Calu3 (cell line): ENCODE data around the gene ZBTB4. TPM values are rescaled to one million over a fixed set of nuclear protein-coding genes. Genes with fewer than 3 reads are reported as not detected.

Experiments
- BruUV-seq: library from RNA; stranded (reverse); fragments of 400-500 nt; replicated peaks from 2 replicates; lab custom pipeline; 2021; lab: Mats Ljungman, UMichigan
- CTCF ChIA-PET: fragments of 300-600 bp; sonication (Branson Sonifier 250); formaldehyde crosslinking; loops from one replicate; lab custom pipeline; 2022; ENCODE audit warnings: antibody characterized with exemption; lab: Charles Lee
- DNase-seq: peaks from one replicate; pipeline ENCODE4 v3.0.0; 2022
- H3K27ac Mint-ChIP-seq: one replicate; pipeline ENCODE4 v1.8.0; 2022; ENCODE audit warnings: mixed read lengths; ENCODE audit not compliant: unreplicated experiment
- H3K27me3 Mint-ChIP-seq: one replicate; pipeline ENCODE4 v1.8.0; 2022; ENCODE audit warnings: mixed read lengths; ENCODE audit not compliant: unreplicated experiment
- H3K36me3 Mint-ChIP-seq: one replicate; pipeline ENCODE4 v1.8.0; 2022; ENCODE audit warnings: mild to moderate bottlenecking, moderate library complexity, mixed read lengths; ENCODE audit not compliant: insufficient read depth, unreplicated experiment
- H3K4me1 Mint-ChIP-seq: one replicate; pipeline ENCODE4 v1.8.0; 2022; ENCODE audit warnings: mild to moderate bottlenecking, low read depth, mixed read lengths; ENCODE audit not compliant: unreplicated experiment
- H3K4me3 Mint-ChIP-seq: one replicate; pipeline ENCODE4 v1.8.0; 2022; ENCODE audit warnings: mild to moderate bottlenecking, low read depth, moderate library complexity, mixed read lengths; ENCODE audit not compliant: unreplicated experiment
- H3K9me3 Mint-ChIP-seq: one replicate; pipeline ENCODE4 v1.8.0; 2022; ENCODE audit warnings: low read depth, mixed read lengths; ENCODE audit not compliant: unreplicated experiment
- CTCF ChIP-seq: fragments of 200-600 bp; IDR thresholded peaks from one replicate; pipeline ENCODE4 v1.8.0; 2022; ENCODE audit warnings: antibody characterized with exemption; ENCODE audit not compliant: unreplicated experiment
- intact Hi-C: fragments of 100-400 bp; cut with micrococcal nuclease; formaldehyde crosslinking; loops from one replicate; pipeline ENCODE4 v1.10.0; 2022; ENCODE audit not compliant: unreplicated experiment
- total RNA-seq: library from RNA; stranded (reverse); gene quantifications from 2 replicates; pipeline ENCODE4 v1.2.3, GENCODE V29; 2022

The ZBTB4 gene
- total RNA-seq, 1 experiment from 2014 or later = 27.2 TPM

- BruUV-seq = no TSS peak
- intact Hi-C loops = loop anchor here (5.0 kb wide), 3 partner anchors 38 to 123 kb away; partner anchors contain the start of genes KCTD11, SENP3 and ZBTB4
- Mint-ChIP-seq H3K4me3 (peak overlapping the region; percentile 72), H3K4me1 (peaks cover 7% of the 10 kb centered on the region), H3K27me3 (peaks cover 60% of the 10 kb centered on the region), H3K27ac (peak overlapping the region; percentile 72), H3K36me3 (peaks cover 38% of the 10 kb centered on the region), H3K9me3 (no peaks in the 10 kb centered on the region)
- no peak for DNase-seq
- CTCF ChIA-PET = no interaction called here
- no peak for TF ChIP-seq CTCF
Measured at GRCh38 chr17:7438656-7439460, 40.6 kb downstream of the ZBTB4 start.

GRCh38 chr17:7437950-7438614 is 41.3 kb downstream of the ZBTB4 start:
- Mint-ChIP-seq H3K27ac (no peak overlapping the region), H3K36me3 (peaks cover 38% of the 10 kb centered on the region), H3K27me3 (peaks cover 53% of the 10 kb centered on the region), H3K9me3 (no peaks in the 10 kb centered on the region), H3K4me1 (peaks cover 7% of the 10 kb centered on the region), H3K4me3 (peak overlapping the region; percentile 75)
- TF ChIP-seq CTCF = no peak
- intact Hi-C loops = loop anchor here (5.0 kb wide), 3 partner anchors 39 to 124 kb away; partner anchors contain the start of genes KCTD11, SENP3 and ZBTB4
- DNase-seq = no peak
- CTCF ChIA-PET = no interaction called here
- no TSS peak for BruUV-seq

- DNase-seq = no peak
- Mint-ChIP-seq H3K27me3 (peaks cover 46% of the 10 kb centered on the region), H3K4me1 (peaks cover 7% of the 10 kb centered on the region), H3K9me3 (no peaks in the 10 kb centered on the region), H3K27ac (no peak overlapping the region), H3K4me3 (peak overlapping the region; percentile 75), H3K36me3 (peaks cover 38% of the 10 kb centered on the region)
- BruUV-seq = no TSS peak
- CTCF ChIA-PET = interaction anchor here (1.0 to 2.9 kb wide), 7 partner anchors 34 to 250 kb away, joined by 3 to 13 read pairs (median 3); partner anchors contain the start of genes SENP3, TMEM256, TNFSF13 and TP53
- intact Hi-C loops = loop anchor here (5.0 kb wide), 3 partner anchors 40 to 125 kb away; partner anchors contain the start of genes KCTD11, SENP3 and ZBTB4
- TF ChIP-seq CTCF = no peak
Measured at GRCh38 chr17:7437369-7437863, 42.0 kb downstream of the ZBTB4 start.
